ENCODE measurements around the gene CDK1.

Gene CDK1

GRCh38 chr10:60778214-60778970, at the start of gene CDK1:
CDK1 (plus strand) TSS chr10:60778478; CDS start chr10:60780166, 1,688 bp downstream.
- peak; percentile 80 for DNase-seq (ENCODE audit: low spot score)

- no peak for DNase-seq (ENCODE audit: low spot score)
These were observed 49.2 kb upstream of the CDK1 start for GRCh38 chr10:60729106-60729505.

- no peak for DNase-seq (ENCODE audit: low spot score)
These were observed 47.0 kb upstream of the CDK1 start for GRCh38 chr10:60731134-60731885.

GRCh38 chr10:60732198-60732806, 46.0 kb upstream of the CDK1 start:
- DNase-seq (ENCODE audit: low spot score): no peak

GRCh38 chr10:60732807-60733516, 45.3 kb upstream of the CDK1 start:
- DNase-seq (ENCODE audit: low spot score): no peak

GRCh38 chr10:60733517-60733822, 44.8 kb upstream of the CDK1 start:
- no peak for DNase-seq (ENCODE audit: low spot score)

- DNase-seq (ENCODE audit: low spot score): no peak
These were observed 44.5 kb upstream of the CDK1 start for GRCh38 chr10:60733826-60734225.

GRCh38 chr10:60734226-60734625, 44.1 kb upstream of the CDK1 start:
- DNase-seq (ENCODE audit: low spot score): no peak

- DNase-seq (ENCODE audit: low spot score): no peak
These were observed 43.0 kb upstream of the CDK1 start for GRCh38 chr10:60735244-60735643.

GRCh38 chr10:60737242-60737641, 41.0 kb upstream of the CDK1 start:
- no peak for DNase-seq (ENCODE audit: low spot score)

GRCh38 chr10:60739558-60739957, 38.7 kb upstream of the CDK1 start:
- no peak for DNase-seq (ENCODE audit: low spot score)

- no peak for DNase-seq (ENCODE audit: low spot score)
These were observed 35.8 kb upstream of the CDK1 start for GRCh38 chr10:60742512-60742911.

GRCh38 chr10:60747817-60748469, 30.3 kb upstream of the CDK1 start:
- DNase-seq (ENCODE audit: low spot score): no peak

- DNase-seq (ENCODE audit: low spot score): no peak
These were observed 25.1 kb upstream of the CDK1 start for GRCh38 chr10:60753152-60753551.

GRCh38 chr10:60753817-60754216, 24.5 kb upstream of the CDK1 start:
- no peak for DNase-seq (ENCODE audit: low spot score)

GRCh38 chr10:60757420-60757895, 20.8 kb upstream of the CDK1 start:
- DNase-seq (ENCODE audit: low spot score): no peak

GRCh38 chr10:60759181-60759580, 19.1 kb upstream of the CDK1 start:
- DNase-seq (ENCODE audit: low spot score): no peak

- DNase-seq (ENCODE audit: low spot score): no peak
These were observed 17.5 kb upstream of the CDK1 start for GRCh38 chr10:60760711-60761210.

- DNase-seq (ENCODE audit: low spot score): no peak
These were observed 15.7 kb upstream of the CDK1 start for GRCh38 chr10:60762554-60762953.

- no peak for DNase-seq (ENCODE audit: low spot score)
These were observed 10.9 kb upstream of the CDK1 start for GRCh38 chr10:60767424-60767823.

- no peak for DNase-seq (ENCODE audit: low spot score)
These were observed 8.9 kb upstream of the CDK1 start for GRCh38 chr10:60769406-60769805.
